Measurements from ENCODE around the gene ARID5A.

ARID5A gene

DNA sequence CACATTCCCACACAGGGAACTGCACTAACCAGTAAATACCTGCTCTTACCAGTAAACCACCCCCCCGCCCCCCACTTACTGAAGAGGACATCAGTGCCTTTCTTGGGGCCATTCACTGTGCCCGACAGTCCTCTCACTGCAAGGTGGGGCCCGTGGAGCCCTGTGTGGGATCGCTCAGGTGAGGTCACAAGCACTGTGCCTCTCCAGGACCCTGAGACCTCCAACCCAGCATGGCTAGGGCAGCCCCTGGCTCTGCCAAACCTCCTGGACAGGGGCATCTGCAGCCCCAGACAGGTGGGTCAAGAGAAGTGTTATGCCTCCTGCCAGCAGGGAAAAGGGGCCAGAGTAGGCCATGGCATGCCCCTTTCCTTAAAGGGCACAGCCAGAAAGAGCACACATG is 24.7 kb upstream of the ARID5A start:
- TF ChIP-seq, protein P1, sequence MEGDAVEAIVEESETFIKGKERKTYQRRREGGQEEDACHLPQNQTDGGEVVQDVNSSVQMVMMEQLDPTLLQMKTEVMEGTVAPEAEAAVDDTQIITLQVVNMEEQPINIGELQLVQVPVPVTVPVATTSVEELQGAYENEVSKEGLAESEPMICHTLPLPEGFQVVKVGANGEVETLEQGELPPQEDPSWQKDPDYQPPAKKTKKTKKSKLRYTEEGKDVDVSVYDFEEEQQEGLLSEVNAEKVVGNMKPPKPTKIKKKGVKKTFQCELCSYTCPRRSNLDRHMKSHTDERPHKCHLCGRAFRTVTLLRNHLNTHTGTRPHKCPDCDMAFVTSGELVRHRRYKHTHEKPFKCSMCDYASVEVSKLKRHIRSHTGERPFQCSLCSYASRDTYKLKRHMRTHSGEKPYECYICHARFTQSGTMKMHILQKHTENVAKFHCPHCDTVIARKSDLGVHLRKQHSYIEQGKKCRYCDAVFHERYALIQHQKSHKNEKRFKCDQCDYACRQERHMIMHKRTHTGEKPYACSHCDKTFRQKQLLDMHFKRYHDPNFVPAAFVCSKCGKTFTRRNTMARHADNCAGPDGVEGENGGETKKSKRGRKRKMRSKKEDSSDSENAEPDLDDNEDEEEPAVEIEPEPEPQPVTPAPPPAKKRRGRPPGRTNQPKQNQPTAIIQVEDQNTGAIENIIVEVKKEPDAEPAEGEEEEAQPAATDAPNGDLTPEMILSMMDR (IDR thresholded peaks at IDR 0.05; ENCODE audit: control insufficient read depth, insufficient read depth, low read depth, low read length, missing control alignments), result no peak
- no peak overlapping the region for H3K4me3 ChIP-seq (ENCODE audit: control insufficient read depth, low read depth, low read length)
- no peak for DNase-seq (ENCODE audit: low read depth)

- TF ChIP-seq, protein P1 (IDR thresholded peaks at IDR 0.05; ENCODE audit: control insufficient read depth, insufficient read depth, low read depth, low read length, missing control alignments), result no peak
- no peak overlapping the region for H3K4me3 ChIP-seq (ENCODE audit: control insufficient read depth, low read depth, low read length)
- no peak for DNase-seq (ENCODE audit: low read depth)
Measured at GRCh38 chr2:96512341-96512740, 24.2 kb upstream of the ARID5A start.

DNA sequence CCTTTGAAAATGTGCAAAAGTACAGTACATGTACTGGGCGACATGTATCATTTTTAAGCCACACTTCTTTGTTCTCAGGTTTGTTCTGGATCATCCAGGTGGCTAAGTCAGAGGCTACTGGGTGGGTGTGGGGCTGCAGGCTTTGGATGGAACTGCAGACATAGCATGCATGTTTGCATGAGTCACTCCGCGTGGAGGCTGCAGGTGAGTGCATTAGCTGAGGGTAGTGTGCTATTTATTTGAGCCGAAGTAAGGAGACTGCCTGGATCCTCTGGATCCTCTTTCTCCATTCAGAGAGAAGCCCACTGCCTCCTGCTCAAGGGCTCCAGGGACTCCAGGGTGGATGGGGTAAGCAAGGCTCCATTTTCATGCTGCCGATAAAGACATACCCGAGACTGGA is 22.0 kb upstream of the ARID5A start:
- no peak for DNase-seq (ENCODE audit: low read depth)
- no peak overlapping the region for H3K4me3 ChIP-seq (ENCODE audit: control insufficient read depth, low read depth, low read length)
- TF ChIP-seq, protein P1 (IDR thresholded peaks at IDR 0.05; ENCODE audit: control insufficient read depth, insufficient read depth, low read depth, low read length, missing control alignments), result no peak

DNA sequence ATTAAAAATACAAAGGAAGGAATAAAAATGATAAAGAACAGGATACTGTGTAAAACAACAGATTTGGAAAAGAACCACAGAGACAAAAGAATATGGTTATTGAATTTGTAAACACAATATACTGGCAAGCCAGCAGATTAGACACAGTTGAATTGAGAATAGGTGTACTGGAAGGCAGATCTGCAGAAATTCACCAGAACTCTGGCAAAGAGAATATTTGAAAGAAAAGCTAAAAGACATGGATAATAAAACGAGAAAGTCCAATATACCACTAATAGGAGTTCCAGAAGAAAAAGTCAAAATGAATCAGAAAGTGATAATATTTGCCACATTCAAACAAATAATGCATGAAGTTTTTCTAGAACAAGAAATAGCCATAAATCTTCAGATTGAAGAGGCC is 19.5 kb upstream of the ARID5A start:
- H3K4me3 ChIP-seq (ENCODE audit: control insufficient read depth, low read depth, low read length), result no peak overlapping the region
- no peak for DNase-seq (ENCODE audit: low read depth)
- TF ChIP-seq, protein P1 (IDR thresholded peaks at IDR 0.05; ENCODE audit: control insufficient read depth, insufficient read depth, low read depth, low read length, missing control alignments), result no peak

GRCh38 chr2:96520231-96520630 is 16.3 kb upstream of the ARID5A start:
- H3K4me3 ChIP-seq (ENCODE audit: control insufficient read depth, low read depth, low read length), result no peak overlapping the region
- DNase-seq (ENCODE audit: low read depth), result no peak
- TF ChIP-seq, protein P1 (IDR thresholded peaks at IDR 0.05; ENCODE audit: control insufficient read depth, insufficient read depth, low read depth, low read length, missing control alignments), result no peak

GRCh38 chr2:96520697-96521096 is 15.9 kb upstream of the ARID5A start:
- no peak for DNase-seq (ENCODE audit: low read depth)
- TF ChIP-seq, protein P1 (IDR thresholded peaks at IDR 0.05; ENCODE audit: control insufficient read depth, insufficient read depth, low read depth, low read length, missing control alignments), result no peak
- no peak overlapping the region for H3K4me3 ChIP-seq (ENCODE audit: control insufficient read depth, low read depth, low read length)

- no peak overlapping the region for H3K4me3 ChIP-seq (ENCODE audit: control insufficient read depth, low read depth, low read length)
- DNase-seq (ENCODE audit: low read depth), result no peak
- TF ChIP-seq, protein P1 (IDR thresholded peaks at IDR 0.05; ENCODE audit: control insufficient read depth, insufficient read depth, low read depth, low read length, missing control alignments), result no peak
Measured at GRCh38 chr2:96521219-96521618, 15.3 kb upstream of the ARID5A start.

Measured in AG09309 (cell line).